HG03520 (cell line): ENCODE data around the gene CTTNBP2NL.

Experiments
- ATAC-seq: cut with Tn5 transposase; IDR thresholded peaks from one replicate; pipeline ENCODE4 v1.9.1; 2021; ENCODE audit warnings: mild to moderate bottlenecking, moderate library complexity; ENCODE audit not compliant: unreplicated experiment

Gene CTTNBP2NL

DNA sequence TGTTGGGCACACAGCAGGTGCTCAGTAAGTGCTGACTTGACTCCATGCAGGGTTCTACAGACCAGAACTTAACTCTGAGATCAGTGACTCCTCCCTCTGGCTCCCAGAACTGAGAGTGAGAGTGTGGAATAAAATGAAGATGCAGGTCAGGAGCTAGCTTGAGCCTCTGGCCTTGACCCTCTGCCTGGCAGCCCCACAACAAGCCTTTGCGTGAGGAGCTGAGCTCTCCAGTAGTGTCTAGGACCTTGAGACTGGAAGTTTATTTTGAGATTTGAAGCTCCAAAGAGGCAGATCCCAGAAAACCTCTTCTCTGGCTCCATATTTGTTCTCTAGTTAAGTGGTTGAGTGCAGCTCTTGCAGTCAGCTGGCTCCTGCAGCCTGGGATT is 109.4 kb downstream of the CTTNBP2NL start:
- no peak for ATAC-seq

DNA sequence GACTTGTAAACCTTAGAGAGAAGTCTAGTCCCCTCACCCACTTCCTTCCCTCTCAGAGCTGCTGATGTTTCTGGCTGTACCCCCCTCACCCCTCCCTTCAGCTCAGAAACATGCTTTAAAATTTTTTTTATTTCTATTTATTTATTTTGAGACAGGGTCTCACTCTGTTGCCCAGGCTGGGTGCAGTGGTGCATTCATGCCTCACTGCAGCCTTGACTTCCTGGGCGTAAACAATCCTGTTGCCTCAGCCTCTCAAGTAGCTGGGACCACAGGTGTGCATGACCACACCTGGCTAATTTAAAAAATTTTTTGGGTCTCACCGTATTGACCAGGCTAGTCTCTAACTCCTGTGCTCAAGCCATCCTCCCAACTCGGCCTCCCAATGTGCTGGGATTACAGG is 109.9 kb downstream of the CTTNBP2NL start:
- ATAC-seq = no peak

DNA sequence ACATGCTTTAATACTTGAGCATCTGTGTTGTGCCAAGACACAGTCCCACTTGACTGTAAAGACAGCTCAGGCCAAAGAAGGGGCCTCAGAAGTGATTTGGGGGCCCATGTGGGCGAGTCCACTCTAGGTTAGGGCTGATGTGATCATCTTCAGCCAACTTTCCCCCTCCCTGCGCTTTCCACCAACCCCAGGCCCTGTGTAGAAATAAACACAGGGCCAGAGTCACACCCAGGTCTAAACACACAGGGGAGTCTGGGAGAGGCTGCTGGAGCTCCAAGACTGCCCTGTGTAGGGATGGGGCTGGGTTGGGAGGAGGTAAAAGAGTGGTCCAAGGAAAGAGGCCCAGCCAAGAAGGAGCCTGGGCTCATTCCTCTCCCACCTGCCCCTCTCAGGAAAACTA is 110.3 kb downstream of the CTTNBP2NL start:
- no peak for ATAC-seq

DNA sequence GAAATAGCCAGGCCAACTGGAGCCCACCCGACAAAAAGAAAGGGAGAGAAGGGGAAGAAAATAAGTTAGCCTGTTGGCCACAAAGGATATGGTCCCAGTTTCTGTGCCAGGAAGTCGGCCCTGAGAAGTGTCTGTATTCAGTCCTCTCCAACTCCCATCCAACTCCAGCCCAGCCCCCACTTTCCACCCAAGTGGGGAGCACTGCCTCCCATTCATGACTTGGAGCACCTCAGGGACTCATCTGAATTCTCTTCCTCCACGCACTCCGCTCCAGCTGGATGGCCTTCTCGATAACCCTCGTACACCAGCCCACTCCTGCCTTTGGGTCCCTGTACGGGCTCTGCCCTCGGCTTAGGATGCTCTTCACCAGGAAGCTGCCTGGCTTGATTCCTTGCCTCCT is 110.7 kb downstream of the CTTNBP2NL start:
- no peak for ATAC-seq

DNA sequence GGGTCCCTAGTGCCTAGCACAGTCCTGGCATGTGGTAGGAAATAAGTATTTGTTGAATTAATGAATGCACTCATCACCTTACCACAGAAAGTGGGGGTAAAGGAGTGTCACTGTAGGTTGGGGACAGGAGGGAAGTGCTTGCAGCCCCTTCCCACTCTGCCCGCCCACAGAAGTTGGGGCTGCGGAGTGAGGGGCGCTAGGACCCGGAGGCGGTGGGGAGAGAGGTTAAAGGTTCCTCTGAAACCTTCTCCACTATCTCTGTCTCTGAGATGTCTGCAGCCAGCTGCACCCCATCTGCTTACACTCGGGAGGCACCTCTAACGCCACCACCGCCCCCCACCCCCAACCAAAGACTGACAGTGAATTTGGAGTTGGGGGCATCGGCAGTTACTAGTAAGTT is 111.3 kb downstream of the CTTNBP2NL start:
- no peak for ATAC-seq

DNA sequence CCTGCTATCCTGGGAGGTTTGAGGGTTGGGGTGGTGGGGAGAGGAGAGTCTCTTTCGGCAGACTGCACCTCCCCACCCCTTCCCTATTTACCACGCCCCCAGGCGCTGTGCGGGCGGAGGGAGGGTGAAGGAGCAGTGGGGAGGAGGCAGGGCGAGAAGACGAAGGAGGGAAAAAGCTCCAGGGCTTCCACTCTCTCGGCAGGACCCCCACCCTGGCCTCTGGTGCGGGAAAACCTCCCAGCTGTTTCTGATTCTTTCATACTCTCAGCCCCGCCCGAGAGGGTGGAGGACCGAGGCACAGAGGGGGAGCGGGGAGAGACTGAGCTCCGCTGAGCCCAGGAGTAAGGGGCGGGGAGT is 111.9 kb downstream of the CTTNBP2NL start:
- no peak for ATAC-seq

DNA sequence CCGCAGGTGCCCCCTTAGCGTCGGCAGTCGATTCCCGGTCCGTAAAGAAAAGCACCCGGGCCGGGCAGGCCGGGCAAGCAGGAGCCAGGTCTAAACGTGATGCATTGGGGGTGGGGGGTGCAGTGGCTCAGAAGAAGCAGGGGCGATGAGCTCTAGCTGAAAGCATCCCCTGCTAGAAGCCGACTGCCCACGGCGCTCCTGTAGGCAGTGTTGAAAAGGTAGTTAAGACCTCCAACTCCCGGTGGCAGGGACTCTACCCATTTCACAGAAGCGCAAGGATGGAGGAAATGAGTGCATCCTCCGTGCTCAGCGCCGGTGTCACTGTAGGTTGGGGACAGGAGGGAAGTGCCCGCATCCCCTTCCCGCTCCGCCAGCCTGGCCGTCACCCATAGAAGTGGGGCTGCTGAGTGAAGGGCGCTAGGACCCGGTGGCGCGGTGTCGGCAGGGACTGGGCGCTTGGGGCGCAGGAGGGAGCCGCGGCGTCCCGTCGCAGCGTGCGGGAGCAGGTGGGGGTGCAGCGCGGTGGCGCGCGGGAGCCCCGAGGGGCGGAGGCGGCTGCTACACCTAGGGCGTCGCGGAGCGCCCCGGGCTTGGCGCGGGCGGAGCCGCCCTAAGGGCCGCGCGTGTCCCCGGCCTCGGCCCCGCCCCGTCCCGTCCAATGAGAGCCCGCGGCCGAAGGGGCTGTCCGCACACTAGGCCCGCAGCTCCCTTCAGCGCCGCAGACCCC is 112.4 kb downstream of the CTTNBP2NL start, which contains the start of gene WNT2B:
WNT2B (plus strand) TSS at position 688 of the 727 bp plus-strand sequence. CDS start 298 bp downstream, outside the sequence.
- peak; percentile 44 for ATAC-seq

DNA sequence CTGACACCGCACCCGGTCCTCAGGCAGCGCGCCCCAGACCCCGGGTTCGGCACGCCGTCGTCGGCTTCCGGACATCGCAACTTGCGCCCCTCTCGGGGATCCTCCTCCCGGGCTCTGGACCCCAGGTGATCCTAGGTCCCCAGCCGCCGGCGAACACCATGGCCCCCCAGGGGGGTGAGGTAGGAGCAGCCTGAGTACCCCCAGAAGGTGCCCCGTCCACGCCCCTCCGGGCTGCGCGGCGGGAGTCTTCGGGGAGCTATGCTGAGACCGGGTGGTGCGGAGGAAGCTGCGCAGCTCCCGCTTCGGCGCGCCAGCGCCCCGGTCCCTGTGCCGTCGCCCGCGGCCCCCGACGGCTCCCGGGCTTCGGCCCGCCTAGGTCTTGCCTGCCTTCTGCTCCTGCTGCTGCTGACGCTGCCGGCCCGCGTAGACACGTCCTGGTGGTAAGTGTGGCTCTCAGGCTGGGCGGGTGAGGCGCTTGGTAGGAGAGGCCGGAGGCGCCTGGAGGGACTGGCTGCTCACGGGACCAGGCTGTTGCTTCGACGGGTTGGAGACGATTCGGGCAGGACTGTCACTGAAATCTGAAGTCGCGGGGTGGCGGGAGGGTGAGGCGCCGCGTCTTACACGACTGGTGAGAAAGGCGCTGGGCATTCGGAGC is 113.1 kb downstream of the CTTNBP2NL start:
- ATAC-seq = no peak

DNA sequence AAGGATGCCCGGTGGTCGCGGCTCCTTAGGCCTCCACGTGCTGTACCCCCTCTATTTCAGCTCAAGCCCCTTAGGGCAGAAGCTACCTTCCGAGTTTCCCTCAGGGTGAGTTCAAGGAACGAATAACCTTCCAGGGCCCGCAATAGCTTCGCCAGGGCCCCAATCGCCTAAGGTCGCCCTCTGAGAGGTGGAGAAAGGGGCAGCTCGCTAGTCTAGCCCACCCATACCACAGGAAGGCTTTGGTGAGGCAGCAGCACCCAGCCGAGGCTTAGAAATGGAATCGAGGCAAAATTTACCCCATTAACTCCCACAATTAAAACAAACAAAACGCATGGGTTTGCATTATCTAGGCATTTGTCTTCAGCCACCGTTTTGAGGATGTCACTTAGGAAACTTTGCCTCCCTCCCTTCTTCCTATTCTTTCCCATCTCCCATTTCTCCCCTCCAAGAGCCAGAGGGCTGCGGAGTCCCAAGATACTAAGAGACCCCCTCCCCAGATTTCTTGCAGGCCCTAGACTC is 113.7 kb downstream of the CTTNBP2NL start:
- no peak for ATAC-seq

DNA sequence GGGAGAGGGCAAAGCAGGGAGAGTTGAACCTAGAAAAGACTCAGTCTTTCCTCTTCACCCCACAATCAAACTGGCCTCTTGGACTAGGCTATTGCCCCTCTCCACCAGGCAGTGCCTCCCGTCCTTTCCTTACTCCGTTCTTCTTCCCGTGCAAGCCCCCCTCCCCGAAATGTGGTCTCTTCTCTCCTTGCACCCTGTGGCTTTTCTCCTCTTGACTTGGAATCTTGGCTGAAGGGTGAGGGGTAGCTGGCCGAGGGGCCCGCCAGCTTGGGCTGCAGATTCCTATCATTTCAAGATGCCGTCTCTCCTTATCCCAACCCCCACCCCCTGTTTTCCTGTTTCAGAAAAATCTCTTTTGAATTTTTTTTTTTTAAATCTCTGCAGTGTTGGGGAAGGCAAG is 114.3 kb downstream of the CTTNBP2NL start:
- no peak for ATAC-seq
